ENCODE results near the gene GM2A.
A peak's percentile ranks its signal among the peaks of the same experiment; 100 is the strongest.

Gene GM2A

DNA sequence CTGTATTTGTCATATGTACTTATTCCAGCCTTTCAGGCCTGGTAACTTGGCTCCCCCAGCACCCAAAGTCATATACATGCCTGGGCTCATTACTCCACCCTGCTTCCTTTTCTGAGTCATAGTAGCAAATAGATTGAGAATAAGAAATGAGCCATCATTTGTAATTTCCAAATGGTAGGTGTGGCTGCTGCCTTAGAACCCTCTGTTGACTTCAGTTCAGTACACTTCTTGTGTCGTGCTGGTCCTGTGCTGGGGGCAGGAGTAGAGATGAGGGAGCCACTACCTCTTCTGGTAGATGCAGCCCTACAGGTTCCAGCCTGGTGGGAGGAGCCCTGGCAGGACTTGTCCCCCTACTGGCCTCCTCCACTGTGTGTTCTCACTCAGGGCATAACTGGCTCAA lies 11.1 kb downstream of the GM2A start:
- Mint-ChIP-seq H3K27ac (peak overlapping the region; percentile 86), H3K27me3 (ENCODE audit: low read depth, poor library complexity) (peaks cover 9% of the 10 kb centered on the region), H3K4me1 (peaks cover 41% of the 10 kb centered on the region), H3K36me3 (ENCODE audit: low read depth) (peaks cover 43% of the 10 kb centered on the region), H3K4me3 (no peak overlapping the region), H3K9me3 (no peaks in the 10 kb centered on the region)
- DNase-seq = no peak
- TF ChIP-seq, protein P1, sequence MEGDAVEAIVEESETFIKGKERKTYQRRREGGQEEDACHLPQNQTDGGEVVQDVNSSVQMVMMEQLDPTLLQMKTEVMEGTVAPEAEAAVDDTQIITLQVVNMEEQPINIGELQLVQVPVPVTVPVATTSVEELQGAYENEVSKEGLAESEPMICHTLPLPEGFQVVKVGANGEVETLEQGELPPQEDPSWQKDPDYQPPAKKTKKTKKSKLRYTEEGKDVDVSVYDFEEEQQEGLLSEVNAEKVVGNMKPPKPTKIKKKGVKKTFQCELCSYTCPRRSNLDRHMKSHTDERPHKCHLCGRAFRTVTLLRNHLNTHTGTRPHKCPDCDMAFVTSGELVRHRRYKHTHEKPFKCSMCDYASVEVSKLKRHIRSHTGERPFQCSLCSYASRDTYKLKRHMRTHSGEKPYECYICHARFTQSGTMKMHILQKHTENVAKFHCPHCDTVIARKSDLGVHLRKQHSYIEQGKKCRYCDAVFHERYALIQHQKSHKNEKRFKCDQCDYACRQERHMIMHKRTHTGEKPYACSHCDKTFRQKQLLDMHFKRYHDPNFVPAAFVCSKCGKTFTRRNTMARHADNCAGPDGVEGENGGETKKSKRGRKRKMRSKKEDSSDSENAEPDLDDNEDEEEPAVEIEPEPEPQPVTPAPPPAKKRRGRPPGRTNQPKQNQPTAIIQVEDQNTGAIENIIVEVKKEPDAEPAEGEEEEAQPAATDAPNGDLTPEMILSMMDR (IDR thresholded peaks at IDR 0.05) = no peak

- Mint-ChIP-seq H3K4me1 (peaks cover 37% of the 10 kb centered on the region), H3K4me3 (no peak overlapping the region), H3K36me3 (ENCODE audit: low read depth) (peaks cover 36% of the 10 kb centered on the region), H3K9me3 (no peaks in the 10 kb centered on the region), H3K27me3 (ENCODE audit: low read depth, poor library complexity) (no peaks in the 10 kb centered on the region), H3K27ac (peak overlapping the region; percentile 22)
- TF ChIP-seq, protein P1 (IDR thresholded peaks at IDR 0.05) = no peak
- DNase-seq = no peak
Observed at GRCh38 chr5:151267491-151268260, 14.7 kb downstream of the GM2A start.

DNA sequence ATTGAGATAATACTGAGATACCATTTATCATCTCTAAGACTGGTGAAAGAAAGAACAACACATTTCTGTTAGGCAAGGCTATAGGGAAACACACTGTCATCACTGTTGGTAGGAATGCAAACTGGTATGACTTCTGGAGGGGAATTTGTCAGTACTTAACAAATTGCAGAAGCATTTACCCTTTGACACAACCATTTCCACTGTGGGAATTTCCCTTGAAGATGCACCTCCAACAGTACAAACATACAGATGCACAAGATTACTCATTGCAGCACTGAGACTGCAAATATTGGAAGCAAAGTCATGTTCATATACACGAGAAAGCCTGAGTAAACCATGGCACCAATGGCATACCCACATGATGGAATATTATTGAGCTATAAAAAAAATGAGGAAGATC lies 17.6 kb downstream of the GM2A start:
- H3K4me1 Mint-ChIP-seq = peaks cover 7% of the 10 kb centered on the region
- no peak overlapping the region for H3K27ac Mint-ChIP-seq
- no peaks in the 10 kb centered on the region for H3K27me3 Mint-ChIP-seq (ENCODE audit: low read depth, poor library complexity)
- no peak overlapping the region for H3K4me3 Mint-ChIP-seq
- H3K9me3 Mint-ChIP-seq = no peaks in the 10 kb centered on the region
- no peak for DNase-seq
- TF ChIP-seq, protein P1 (IDR thresholded peaks at IDR 0.05) = no peak
- peaks cover 26% of the 10 kb centered on the region for H3K36me3 Mint-ChIP-seq (ENCODE audit: low read depth)

DNA sequence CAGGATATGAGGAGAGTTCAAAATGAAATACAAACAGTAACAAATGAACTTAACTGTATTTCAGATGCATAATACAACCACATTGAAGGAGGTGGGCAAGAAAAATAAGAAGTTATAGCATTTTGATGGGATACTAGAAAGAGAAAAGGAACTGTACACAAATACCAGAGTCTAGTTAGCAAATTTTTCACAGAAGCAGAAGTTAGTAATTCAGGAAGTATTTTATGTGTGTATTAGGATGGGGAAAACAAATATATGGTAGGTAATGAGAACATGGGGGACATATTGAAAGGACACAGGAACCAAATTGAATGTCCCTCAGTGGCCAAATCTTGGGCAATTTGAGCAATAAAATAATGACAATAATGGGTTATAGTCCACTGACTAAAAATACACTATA lies 18.4 kb downstream of the GM2A start:
- no peak overlapping the region for H3K4me3 Mint-ChIP-seq
- H3K9me3 Mint-ChIP-seq = no peaks in the 10 kb centered on the region
- no peaks in the 10 kb centered on the region for H3K27me3 Mint-ChIP-seq (ENCODE audit: low read depth, poor library complexity)
- H3K27ac Mint-ChIP-seq = no peak overlapping the region
- peaks cover 21% of the 10 kb centered on the region for H3K36me3 Mint-ChIP-seq (ENCODE audit: low read depth)
- TF ChIP-seq, protein P1 (IDR thresholded peaks at IDR 0.05) = no peak
- DNase-seq = no peak
- peaks cover 7% of the 10 kb centered on the region for H3K4me1 Mint-ChIP-seq

GRCh38 chr5:151274666-151275065 lies 21.7 kb downstream of the GM2A start:
- Mint-ChIP-seq H3K9me3 (no peaks in the 10 kb centered on the region), H3K4me1 (no peaks in the 10 kb centered on the region)

More at GRCh38 chr5:151274666-151275065, 21.7 kb downstream of the GM2A start:
- no peak overlapping the region for H3K4me3 Mint-ChIP-seq
- no peak overlapping the region for H3K27ac Mint-ChIP-seq
- TF ChIP-seq, protein P1 (IDR thresholded peaks at IDR 0.05) = no peak
- no peaks in the 10 kb centered on the region for H3K36me3 Mint-ChIP-seq (ENCODE audit: low read depth)
- H3K27me3 Mint-ChIP-seq (ENCODE audit: low read depth, poor library complexity) = peaks cover 20% of the 10 kb centered on the region
- no peak for DNase-seq
